Sigmoid colon (tissue), 7 donors: ENCODE results near the gene ADM2. TPM values are rescaled to one million over a fixed set of nuclear protein-coding genes. Genes with fewer than 3 reads are reported as not detected.
A peak's percentile ranks its signal among the peaks of the same experiment; 100 is the strongest.

Experiments used
- DNase-seq: peaks from one replicate; pipeline ENCODE4 v3.0.0-alpha.2; 2019
- H3K27ac ChIP-seq, 4 donors: fragments of 200-600 bp; sonication (generic); one replicate each; pipeline ENCODE4 v1.5.1; 2016 to 2019; ENCODE audit warnings: mild to moderate bottlenecking in 1 of 4
- H3K27me3 ChIP-seq, 3 donors: fragments of 200-600 bp; sonication (generic); one replicate each; pipeline ENCODE4 v1.5.1; 2019; ENCODE audit warnings: mild to moderate bottlenecking in 1 of 3
- H3K36me3 ChIP-seq, 4 donors: fragments of 200-600 bp; sonication (generic); one replicate each; pipeline ENCODE4 v1.5.1; 2016 to 2019
- H3K4me1 ChIP-seq, 4 donors: fragments of 200-600 bp; sonication (generic); one replicate each; pipeline ENCODE4 v1.5.1; 2017 to 2019
- H3K4me3 ChIP-seq, 4 donors: fragments of 200-600 bp; sonication (generic); one replicate each; pipeline ENCODE4 v1.5.1; 2017 to 2019; ENCODE audit warnings: mild to moderate bottlenecking in 2 of 4, moderate library complexity in 1 of 4
- H3K9me3 ChIP-seq, 4 donors: fragments of 200-600 bp in 3 of 4; sonication (generic) in 3 of 4; one replicate each; pipeline versions ENCODE4 v1.5.1 to v1.6.1; 2013 to 2019
- EP300 ChIP-seq, 4 donors: sonication (generic); formaldehyde crosslinking; IDR thresholded peaks; one replicate each; pipeline ENCODE4 v1.6.1; 2017; ENCODE audit warnings: antibody characterized with exemption in 4 of 4
- POLR2A ChIP-seq, 2 donors: fragments of 450-650 bp; IDR thresholded peaks; one replicate each; pipeline ENCODE4 v1.6.1; 2016; ENCODE audit warnings: antibody characterized with exemption in 2 of 2, mild to moderate bottlenecking in 2 of 2, moderate library complexity in 2 of 2
- POLR2AphosphoS5 ChIP-seq, 4 donors: sonication (generic); formaldehyde crosslinking; IDR thresholded peaks; one replicate each; pipeline ENCODE4 v1.6.1; 2017; ENCODE audit warnings: antibody characterized with exemption in 4 of 4
- WGBS, 2 donors: extraction: QIAGEN DNeasy Blood & Tissue Kit; methylation state at CpG; one replicate each; pipeline ENCODE4 v1.1.7; 2013; 5-methylcytosine and 5-hydroxymethylcytosine counted together
- intact Hi-C: fragments of 100-400 bp; cut with DNase I; formaldehyde crosslinking; loops from one replicate; pipeline ENCODE4 v1.15.1; 2023
- polyA plus RNA-seq, 3 donors: library from polyadenylated mRNA; stranded (reverse); fragments of 200-250 nt; gene quantifications; one replicate each; pipeline ENCODE4 v1.2.3, GENCODE V29; 2013
- total RNA-seq, 4 donors: library from RNA; depleted of rRNA; stranded (reverse); fragments of >200 nt; gene quantifications; one replicate each; pipeline ENCODE4 v1.1.0, GENCODE V29; 2016
- TF ChIP-seq, protein P1 (sequence below), 4 experiments: fragments of 450-650 bp in 3 of 4; fragments of 200-600 bp in 1 of 4; IDR thresholded peaks; one replicate each; pipeline ENCODE4 v1.5.1; 2016 to 2019; ENCODE audit warnings: antibody characterized with exemption in 4 of 4, mild to moderate bottlenecking in 3 of 4, moderate library complexity in 2 of 4
- donor health status: healthy with polysubstance abuse.
- donor health status: Bipolar disorder and iron deficiency.
- donor health status: healthy.

Gene ADM2
- total and polyA plus RNA-seq, 7 donors: 1.2 to 8.6 (median 3.2) TPM; not detected in 4

- WGBS, 2 donors: 85 to 92% methylated on average over 7 to 8 of the region's 8 CpGs
- intact Hi-C loops: no loop called here
- no peak for DNase-seq
- peaks cover 27 to 91% (median 52%) of the 10 kb centered on the region in 3 donors for H3K27me3 ChIP-seq
- TF ChIP-seq POLR2A (IDR thresholded peaks at IDR 0.05): no peak
- no peak for TF ChIP-seq EP300 (IDR thresholded peaks at IDR 0.05)
- TF ChIP-seq, protein P1, sequence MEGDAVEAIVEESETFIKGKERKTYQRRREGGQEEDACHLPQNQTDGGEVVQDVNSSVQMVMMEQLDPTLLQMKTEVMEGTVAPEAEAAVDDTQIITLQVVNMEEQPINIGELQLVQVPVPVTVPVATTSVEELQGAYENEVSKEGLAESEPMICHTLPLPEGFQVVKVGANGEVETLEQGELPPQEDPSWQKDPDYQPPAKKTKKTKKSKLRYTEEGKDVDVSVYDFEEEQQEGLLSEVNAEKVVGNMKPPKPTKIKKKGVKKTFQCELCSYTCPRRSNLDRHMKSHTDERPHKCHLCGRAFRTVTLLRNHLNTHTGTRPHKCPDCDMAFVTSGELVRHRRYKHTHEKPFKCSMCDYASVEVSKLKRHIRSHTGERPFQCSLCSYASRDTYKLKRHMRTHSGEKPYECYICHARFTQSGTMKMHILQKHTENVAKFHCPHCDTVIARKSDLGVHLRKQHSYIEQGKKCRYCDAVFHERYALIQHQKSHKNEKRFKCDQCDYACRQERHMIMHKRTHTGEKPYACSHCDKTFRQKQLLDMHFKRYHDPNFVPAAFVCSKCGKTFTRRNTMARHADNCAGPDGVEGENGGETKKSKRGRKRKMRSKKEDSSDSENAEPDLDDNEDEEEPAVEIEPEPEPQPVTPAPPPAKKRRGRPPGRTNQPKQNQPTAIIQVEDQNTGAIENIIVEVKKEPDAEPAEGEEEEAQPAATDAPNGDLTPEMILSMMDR (IDR thresholded peaks at IDR 0.05): no peak
- no peak for TF ChIP-seq POLR2AphosphoS5 (IDR thresholded peaks at IDR 0.05)
- no peaks in the 10 kb centered on the region for H3K9me3 ChIP-seq
- H3K36me3 ChIP-seq: no peaks in the 10 kb centered on the region
- H3K4me1 ChIP-seq: peaks cover 0 to 36% (median 24%) of the 10 kb centered on the region in 4 donors
- peak overlapping the region in 1 of 4 donors; percentile 37 for H3K27ac ChIP-seq
- H3K4me3 ChIP-seq: no peak overlapping the region
These were observed 53.8 kb downstream of the ADM2 start for GRCh38 chr22:50535113-50535512.

Other genes starting within 250 kb of the ADM2 start
- 10 to 100 TPM; 23.5 to 67.0 (median 28.2) TPM for gene TUBGCP6, start 236.5 kb upstream of the ADM2 start, total RNA-seq
- 10 to 100 TPM in 1 of 3 donors, 1 to 10 TPM in 2; 4.6 to 33.4 (median 4.8) TPM for gene TUBGCP6, start 236.5 kb upstream of the ADM2 start, polyA plus RNA-seq
- 10 to 100 TPM in 3 of 4 donors, 1 to 10 TPM in 1; 7.2 to 47.4 (median 14.9) TPM for gene HDAC10, start 230.3 kb upstream of the ADM2 start, total RNA-seq
- gene HDAC10, start 230.3 kb upstream of the ADM2 start, polyA plus RNA-seq: 10 to 100 TPM in 2 of 3 donors, 1 to 10 TPM in 1; 8.8 to 45.9 (median 12.0) TPM
- 1 to 10 TPM; 2.5 to 10.0 (median 6.7) TPM for gene MAPK12, start 219.9 kb upstream of the ADM2 start, total RNA-seq
- 1 to 10 TPM in 2 of 3 donors, under 1 TPM in 1; 0.60 to 6.0 (median 2.1) TPM for gene MAPK12, start 219.9 kb upstream of the ADM2 start, polyA plus RNA-seq
- gene MAPK11, start 211.2 kb upstream of the ADM2 start, total RNA-seq: 1 to 10 TPM in 3 of 4 donors, under 1 TPM in 1; 0.82 to 6.6 (median 4.5) TPM
- gene MAPK11, start 211.2 kb upstream of the ADM2 start, polyA plus RNA-seq: 1 to 10 TPM in 2 of 3 donors, under 1 TPM in 1; 0.23 to 7.3 (median 1.2) TPM
- gene PLXNB2, start 173.9 kb upstream of the ADM2 start, total RNA-seq: 100 to 1,000 TPM in 1 of 4 donors, 10 to 100 TPM in 3; 60.4 to 150 (median 68.7) TPM
- 100 to 1,000 TPM in 1 of 3 donors, 10 to 100 TPM in 2; 18.6 to 142 (median 35.8) TPM for gene PLXNB2, start 173.9 kb upstream of the ADM2 start, polyA plus RNA-seq
- 1 to 10 TPM; 2.1 to 7.2 (median 2.8) TPM for gene DENND6B, start 154.5 kb upstream of the ADM2 start, total RNA-seq
- gene DENND6B, start 154.5 kb upstream of the ADM2 start, polyA plus RNA-seq: 1 to 10 TPM in 2 of 3 donors, under 1 TPM in 1; 0.69 to 4.4 (median 1.2) TPM
- 10 to 100 TPM; 29.0 to 64.5 (median 43.9) TPM for gene PPP6R2, start 138.2 kb upstream of the ADM2 start, total RNA-seq
- gene PPP6R2, start 138.2 kb upstream of the ADM2 start, polyA plus RNA-seq: 10 to 100 TPM; 15.0 to 57.5 (median 22.4) TPM
- gene SBF1, start 6.5 kb upstream of the ADM2 start, total RNA-seq: 10 to 100 TPM; 23.2 to 53.7 (median 32.3) TPM
- 10 to 100 TPM; 13.8 to 67.3 (median 17.3) TPM for gene SBF1, start 6.5 kb upstream of the ADM2 start, polyA plus RNA-seq
- gene MIOX, start 5.3 kb downstream of the ADM2 start, total RNA-seq: not detected
- gene MIOX, start 5.3 kb downstream of the ADM2 start, polyA plus RNA-seq: under 1 TPM in 1 of 3 donors, not detected in 2; 0.20 TPM
- gene LMF2, start 26.2 kb downstream of the ADM2 start, total RNA-seq: 10 to 100 TPM; 24.8 to 52.5 (median 45.3) TPM
- gene LMF2, start 26.2 kb downstream of the ADM2 start, polyA plus RNA-seq: 10 to 100 TPM in 2 of 3 donors, 1 to 10 TPM in 1; 7.2 to 61.1 (median 11.3) TPM
- 10 to 100 TPM; 30.7 to 54.0 (median 35.6) TPM for gene NCAPH2, start 26.7 kb downstream of the ADM2 start, total RNA-seq
- 10 to 100 TPM; 20.3 to 45.3 (median 22.2) TPM for gene NCAPH2, start 26.7 kb downstream of the ADM2 start, polyA plus RNA-seq
- gene SCO2, start 44.1 kb downstream of the ADM2 start, total RNA-seq: 1 to 10 TPM in 3 of 4 donors, not detected in 1; 1.3 to 1.8 (median 1.4) TPM
- gene SCO2, start 44.1 kb downstream of the ADM2 start, polyA plus RNA-seq: 1 to 10 TPM; 3.9 to 5.4 (median 5.1) TPM
- gene TYMP, start 48.5 kb downstream of the ADM2 start, total RNA-seq: 10 to 100 TPM; 20.0 to 44.3 (median 22.5) TPM
- 100 to 1,000 TPM in 1 of 3 donors, 10 to 100 TPM in 2; 17.4 to 169 (median 89.5) TPM for gene TYMP, start 48.5 kb downstream of the ADM2 start, polyA plus RNA-seq
- gene KLHDC7B, start 64.4 kb downstream of the ADM2 start, total RNA-seq: not detected
- gene KLHDC7B, start 64.4 kb downstream of the ADM2 start, polyA plus RNA-seq: 1 to 10 TPM in 1 of 3 donors, not detected in 2; 2.0 TPM
- not detected for gene SYCE3, start 81.4 kb downstream of the ADM2 start, total RNA-seq
- not detected for gene SYCE3, start 81.4 kb downstream of the ADM2 start, polyA plus RNA-seq
- gene CPT1B, start 96.9 kb downstream of the ADM2 start, total RNA-seq: 10 to 100 TPM in 1 of 4 donors, 1 to 10 TPM in 3; 1.4 to 10.2 (median 6.1) TPM
- 10 to 100 TPM in 1 of 3 donors, 1 to 10 TPM in 2; 3.2 to 22.6 (median 4.2) TPM for gene CPT1B, start 96.9 kb downstream of the ADM2 start, polyA plus RNA-seq
- gene CHKB, start 101.3 kb downstream of the ADM2 start, total RNA-seq: 10 to 100 TPM; 22.0 to 55.1 (median 39.2) TPM
- 10 to 100 TPM; 24.7 to 90.0 (median 37.8) TPM for gene CHKB, start 101.3 kb downstream of the ADM2 start, polyA plus RNA-seq
- 1 to 10 TPM in 3 of 4 donors, under 1 TPM in 1; 0.66 to 2.9 (median 2.0) TPM for gene MAPK8IP2, start 119.2 kb downstream of the ADM2 start, total RNA-seq
- 1 to 10 TPM in 1 of 3 donors, under 1 TPM in 2; under 0.01 to 1.9 (median 0.23) TPM for gene MAPK8IP2, start 119.2 kb downstream of the ADM2 start, polyA plus RNA-seq
- 10 to 100 TPM; 19.3 to 26.3 (median 23.8) TPM for gene ARSA, start 146.6 kb downstream of the ADM2 start, total RNA-seq
- gene ARSA, start 146.6 kb downstream of the ADM2 start, polyA plus RNA-seq: 10 to 100 TPM; 10.8 to 56.9 (median 26.8) TPM
- gene SHANK3, start 191.3 kb downstream of the ADM2 start, total RNA-seq: 10 to 100 TPM in 1 of 4 donors, 1 to 10 TPM in 3; 2.5 to 14.4 (median 3.7) TPM
- 1 to 10 TPM in 1 of 3 donors, under 1 TPM in 2; 0.23 to 6.6 (median 0.60) TPM for gene SHANK3, start 191.3 kb downstream of the ADM2 start, polyA plus RNA-seq